Heart left ventricle (tissue), 16 donors: ENCODE data around the gene ARF6. TPM values are rescaled to one million over a fixed set of nuclear protein-coding genes. Genes with fewer than 3 reads are reported as not detected.

Experiments
- ATAC-seq, 4 donors: fragments of 200-7000 bp; cut with Tn5 transposase; one replicate each; pipeline ENCODE4 v1.9.1; 2020 to 2022; ENCODE audit warnings: moderate library complexity in 4 of 4, mild to moderate bottlenecking in 3 of 4, moderate number of reproducible peaks in 1 of 4
- DNase-seq, 5 donors: peaks; one replicate each; pipeline ENCODE4 v3.0.0-alpha.2; 2020
- H3K27ac ChIP-seq, 12 donors: fragments of 200-600 bp; sonication (generic) in 4 of 12; one replicate each; pipeline versions ENCODE4 v1.5.0 to v1.8.0; 2016 to 2022; ENCODE audit warnings: mild to moderate bottlenecking in 2 of 12
- H3K27me3 ChIP-seq, 9 donors: fragments of 200-600 bp; sonication (generic) in 2 of 9; one replicate each; pipeline versions ENCODE4 v1.5.1 to v1.8.0; 2016 to 2022; ENCODE audit warnings: mild to moderate bottlenecking in 3 of 9
- H3K36me3 ChIP-seq, 9 donors: fragments of 200-600 bp; sonication (generic) in 2 of 9; one replicate each; pipeline versions ENCODE4 v1.5.0 to v1.8.0; 2018 to 2022; ENCODE audit warnings: mild to moderate bottlenecking in 2 of 9
- H3K4me1 ChIP-seq, 12 donors: fragments of 200-600 bp; sonication (generic) in 4 of 12; one replicate each; pipeline versions ENCODE4 v1.5.0 to v1.8.0; 2016 to 2022; ENCODE audit warnings: mild to moderate bottlenecking in 3 of 12
- H3K4me3 ChIP-seq, 12 donors: fragments of 200-600 bp; sonication (generic) in 4 of 12; one replicate each; pipeline versions ENCODE4 v1.5.0 to v1.8.0; 2017 to 2022; ENCODE audit warnings: mild to moderate bottlenecking in 9 of 12, moderate library complexity in 4 of 12
- H3K9me3 ChIP-seq, 12 donors: fragments of 200-600 bp; sonication (generic) in 4 of 12; one replicate each; pipeline versions ENCODE4 v1.5.0 to v1.8.0; 2016 to 2022; ENCODE audit warnings: mild to moderate bottlenecking in 1 of 12
- POLR2A ChIP-seq, 2 donors: fragments of 450-650 bp; IDR thresholded peaks; one replicate each; pipeline ENCODE4 v1.6.1; 2017; ENCODE audit warnings: antibody characterized with exemption in 2 of 2, mild to moderate bottlenecking in 2 of 2, moderate library complexity in 2 of 2
- WGBS, 4 donors: extraction: QIAGEN DNeasy Blood & Tissue Kit in 2 of 4; methylation state at CpG; one replicate each; pipeline versions ENCODE4 v1.1.5 to v1.1.7; 2013 to 2018; 5-methylcytosine and 5-hydroxymethylcytosine counted together
- intact Hi-C, 10 donors: fragments of 100-400 bp; cut with DNase I; formaldehyde crosslinking; loops; one replicate each; pipeline versions ENCODE4 v1.11.1 to v1.14.2; 2022
- polyA plus RNA-seq, 2 donors: library from polyadenylated mRNA; stranded (reverse); fragments of 200-250 nt; gene quantifications; one replicate each; pipeline ENCODE4 v1.2.3, GENCODE V29; 2013
- total RNA-seq, 9 donors: library from RNA; depleted of rRNA in 2 of 9; stranded (reverse); fragments of >200 nt in 2 of 9; fragmentation: NEBNext Ultra II Directional in 3 of 9; extraction: Animal tissue kit (Norgen Biotek cat#: 25700) in 3 of 9; gene quantifications; one replicate each; pipeline versions ENCODE4 v1.1.0 to v1.2.4, GENCODE V29; 2016 to 2023
- TF ChIP-seq, protein P1 (sequence below), 12 donors: fragments of 200-600 bp; sonication (generic) in 4 of 12; IDR thresholded peaks; one replicate each; pipeline versions ENCODE4 v1.5.0 to v1.8.0; 2018 to 2022; ENCODE audit warnings: antibody characterized with exemption in 12 of 12, mild to moderate bottlenecking in 5 of 12
- donor health status: ischemic (EF 13 %, LVEDD 7.1; RV severe dilation, severe dysfunction).
- donor health status: healthy with polysubstance abuse.
- donor health status: DM: no; HTN: yes; CAD: no.
- donor health status: DM: no; HTN: no; CAD: no.
- donor health status: ischemic (EF 25% LVEDD 6.9; RV normal size, moderate dysfunction).
- donor health status: ischemic (EF 25% LVEDD 5.7; RV mildly dilated, moderate dysfunction).
- donor health status: healthy.
- donor health status: DM: yes; HTN: yes; CAD: no.
- donor health status: ischemic (EF 35%, LVEDD 5.7; RV mildly dilated, moderate dysfunction).
- donor health status: nonischemic (EF 11% LVEDD 7.7; RV severe dilation, severe dysfunction).
- donor health status: DM: yes; HTN: yes; CAD: no.
- donor health status: PGD.
- donor health status: ischemic (EF 29% LVEDD 5.4; RV normal size, mild dysfunction).
- donor health status: nonischemic (EF 23%, LVEDD 6.1; RV moderate dilation, normal function).

Gene ARF6
- total and polyA plus RNA-seq, 11 donors: 12.0 to 49.3 (median 27.4) TPM

DNA sequence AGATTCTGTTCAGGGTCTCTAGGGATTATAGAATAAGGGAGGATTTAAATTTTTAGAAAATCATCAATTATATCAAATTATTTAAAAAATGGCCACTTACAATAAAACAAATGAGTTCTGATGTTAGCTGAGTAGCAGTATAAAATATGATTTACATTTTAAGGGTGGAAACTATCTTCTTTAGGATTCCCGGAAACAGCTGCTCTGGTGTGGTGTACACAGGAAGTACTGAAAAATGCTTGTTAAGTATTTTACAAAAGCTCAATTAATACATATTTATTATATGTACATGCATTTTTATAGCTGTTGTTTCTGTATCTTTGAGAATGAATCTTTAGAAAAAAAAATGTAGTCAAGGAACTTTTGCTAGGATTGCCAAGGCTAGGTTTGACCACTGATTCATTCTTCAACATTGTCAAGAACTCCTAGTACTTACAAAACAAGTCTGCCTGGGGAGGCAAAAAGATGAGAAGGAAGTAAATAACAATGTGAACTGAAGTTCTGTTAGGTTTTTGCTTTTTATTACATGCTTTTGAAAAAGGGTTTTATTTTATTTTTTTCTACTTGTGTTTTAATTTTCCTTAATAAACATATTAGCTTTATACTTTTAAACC, 48.0 kb downstream of the ARF6 start:
- no peak for DNase-seq
- TF ChIP-seq, protein P1, sequence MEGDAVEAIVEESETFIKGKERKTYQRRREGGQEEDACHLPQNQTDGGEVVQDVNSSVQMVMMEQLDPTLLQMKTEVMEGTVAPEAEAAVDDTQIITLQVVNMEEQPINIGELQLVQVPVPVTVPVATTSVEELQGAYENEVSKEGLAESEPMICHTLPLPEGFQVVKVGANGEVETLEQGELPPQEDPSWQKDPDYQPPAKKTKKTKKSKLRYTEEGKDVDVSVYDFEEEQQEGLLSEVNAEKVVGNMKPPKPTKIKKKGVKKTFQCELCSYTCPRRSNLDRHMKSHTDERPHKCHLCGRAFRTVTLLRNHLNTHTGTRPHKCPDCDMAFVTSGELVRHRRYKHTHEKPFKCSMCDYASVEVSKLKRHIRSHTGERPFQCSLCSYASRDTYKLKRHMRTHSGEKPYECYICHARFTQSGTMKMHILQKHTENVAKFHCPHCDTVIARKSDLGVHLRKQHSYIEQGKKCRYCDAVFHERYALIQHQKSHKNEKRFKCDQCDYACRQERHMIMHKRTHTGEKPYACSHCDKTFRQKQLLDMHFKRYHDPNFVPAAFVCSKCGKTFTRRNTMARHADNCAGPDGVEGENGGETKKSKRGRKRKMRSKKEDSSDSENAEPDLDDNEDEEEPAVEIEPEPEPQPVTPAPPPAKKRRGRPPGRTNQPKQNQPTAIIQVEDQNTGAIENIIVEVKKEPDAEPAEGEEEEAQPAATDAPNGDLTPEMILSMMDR (IDR thresholded peaks at IDR 0.05): no peak
- TF ChIP-seq POLR2A (IDR thresholded peaks at IDR 0.05): no peak
- Histone ChIP-seq H3K9me3 (no peaks in the 10 kb centered on the region), H3K4me3 (no peak overlapping the region), H3K27me3 (no peaks in the 10 kb centered on the region), H3K27ac (peak overlapping the region in 3 of 12 donors; percentile 14 to 87 (median 23)), H3K4me1 (peaks cover 0 to 32% (median 7%) of the 10 kb centered on the region in 12 donors), H3K36me3 (no peaks in the 10 kb centered on the region)
- no peak for ATAC-seq
- intact Hi-C loops: no loop called here
- 44 to 56% (median 51%) methylated on average over 1 of the region's 1 CpG for WGBS, 4 donors

DNA sequence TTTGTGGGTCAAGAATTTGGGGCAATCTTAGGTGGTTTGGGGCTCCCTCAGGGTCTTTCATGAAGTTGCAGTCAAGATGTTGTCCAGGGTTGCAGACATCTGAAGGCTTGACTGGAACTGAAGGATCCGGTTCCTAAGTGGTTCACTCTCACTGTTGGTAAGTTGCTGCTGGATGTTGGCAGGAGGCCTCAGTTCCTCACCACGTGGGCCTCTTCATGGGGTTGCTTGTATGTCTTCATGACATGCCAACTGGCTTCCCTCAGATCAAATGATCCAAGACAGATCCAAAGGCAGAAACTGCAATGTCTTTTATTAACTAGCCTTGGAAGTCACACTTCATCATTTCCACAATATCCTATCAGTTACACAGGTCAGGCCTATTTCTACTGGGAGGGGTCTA, 49.2 kb downstream of the ARF6 start:
- ATAC-seq (no peak), DNase-seq (no peak)
- peak overlapping the region in 1 of 12 donors; percentile 87 for H3K27ac ChIP-seq
- 75 to 90% (median 81%) methylated on average over 2 of the region's 2 CpGs for WGBS, 4 donors
- H3K4me3 ChIP-seq: no peak overlapping the region
- intact Hi-C loops: no loop called here
- no peaks in the 10 kb centered on the region for H3K27me3 ChIP-seq
- H3K36me3 ChIP-seq: no peaks in the 10 kb centered on the region
- no peaks in the 10 kb centered on the region for H3K9me3 ChIP-seq
- no peak for TF ChIP-seq POLR2A (IDR thresholded peaks at IDR 0.05)
- TF ChIP-seq, protein P1 (IDR thresholded peaks at IDR 0.05): no peak
- peaks cover 0 to 43% (median 15%) of the 10 kb centered on the region in 12 donors for H3K4me1 ChIP-seq

DNA sequence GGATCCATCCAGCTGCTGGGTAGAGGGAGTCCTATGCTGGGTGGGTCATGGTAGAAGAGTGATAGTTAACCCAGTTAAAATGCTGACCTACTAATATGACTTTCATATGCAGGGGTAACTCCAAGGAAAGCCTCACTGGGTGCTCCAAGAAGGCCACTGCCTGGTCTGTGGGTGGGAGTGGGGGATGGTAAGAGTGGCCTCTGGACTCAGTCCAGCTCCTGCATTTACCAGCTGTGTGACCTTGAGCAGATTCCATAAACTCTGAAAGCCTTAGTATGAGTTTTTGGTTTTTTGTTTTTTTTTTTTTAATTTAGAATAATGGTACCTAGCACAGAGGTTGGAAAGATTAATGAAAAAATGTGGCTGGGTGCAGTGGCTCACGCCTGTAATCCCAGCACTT, 51.6 kb downstream of the ARF6 start:
- ATAC-seq (no peak), DNase-seq (no peak)
- no peaks in the 10 kb centered on the region for H3K36me3 ChIP-seq
- no peaks in the 10 kb centered on the region for H3K9me3 ChIP-seq
- no peak overlapping the region for H3K27ac ChIP-seq
- WGBS, 4 donors: 92 to 100% (median 95%) methylated on average over 1 of the region's 1 CpG
- intact Hi-C loops: no loop called here
- no peak for TF ChIP-seq POLR2A (IDR thresholded peaks at IDR 0.05)
- TF ChIP-seq, protein P1 (IDR thresholded peaks at IDR 0.05): no peak
- no peak overlapping the region for H3K4me3 ChIP-seq
- H3K4me1 ChIP-seq: peaks cover 0 to 45% (median 16%) of the 10 kb centered on the region in 12 donors
- no peaks in the 10 kb centered on the region for H3K27me3 ChIP-seq

DNA sequence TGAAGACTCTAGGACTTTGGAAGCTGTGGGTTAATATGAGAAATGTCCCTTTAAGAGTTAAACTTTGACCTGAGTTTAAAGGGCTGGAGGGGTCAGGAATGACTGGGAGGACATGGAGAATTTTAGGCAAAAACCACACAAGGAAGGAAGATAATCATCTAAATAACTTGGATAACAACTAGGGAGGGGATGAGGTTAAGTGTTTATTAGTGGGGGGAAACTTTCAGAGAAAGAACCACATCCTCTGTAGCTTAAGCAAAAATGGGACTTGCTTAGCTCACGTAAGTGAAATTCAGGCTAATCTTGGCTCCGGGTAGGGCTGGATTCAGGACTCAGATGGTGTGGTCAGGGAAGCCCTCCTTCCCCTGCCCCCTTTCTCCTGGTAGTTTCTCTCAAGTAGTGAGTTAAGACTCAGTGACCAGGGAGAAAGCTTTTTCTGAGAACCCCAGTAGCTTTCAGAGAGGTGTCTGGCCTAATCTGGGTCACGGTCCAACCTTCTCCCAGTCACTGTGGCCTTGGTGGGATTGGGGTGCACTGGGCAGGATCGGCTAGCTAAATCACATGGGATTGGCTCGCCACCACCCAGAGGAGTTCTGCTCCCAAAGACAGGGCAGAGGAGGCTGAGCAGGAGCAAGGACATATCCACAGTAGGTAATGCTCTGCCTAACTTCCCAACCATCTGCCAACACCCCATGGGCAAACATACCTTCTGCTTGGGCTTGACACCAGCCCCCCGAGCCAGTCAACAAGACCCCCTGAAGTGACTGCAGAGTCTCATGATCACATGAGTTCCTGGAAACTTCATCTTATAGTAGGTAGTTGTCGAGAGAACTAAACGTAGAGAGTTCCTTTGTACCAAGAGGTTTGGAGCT, 52.8 kb downstream of the ARF6 start:
- peak overlapping the region in 8 of 12 donors; percentile 33 to 73 (median 47) for H3K27ac ChIP-seq
- no peaks in the 10 kb centered on the region for H3K36me3 ChIP-seq
- no peak overlapping the region for H3K4me3 ChIP-seq
- peaks cover 0 to 41% (median 15%) of the 10 kb centered on the region in 12 donors for H3K4me1 ChIP-seq
- ATAC-seq (no peak), DNase-seq (no peak)
- intact Hi-C loops: loop anchor here in 1 of 10 donors (5.0 kb wide), 1 partner anchor 48 kb away; no protein-coding TSS in a partner anchor
- H3K27me3 ChIP-seq: no peaks in the 10 kb centered on the region
- WGBS, 4 donors: 79 to 86% (median 86%) methylated on average over 5 to 8 of the region's 8 CpGs
- H3K9me3 ChIP-seq: no peaks in the 10 kb centered on the region
- no peak for TF ChIP-seq POLR2A (IDR thresholded peaks at IDR 0.05)

Other genes starting within 250 kb of the ARF6 start
- gene POLE2, start 204.9 kb upstream of the ARF6 start, total RNA-seq: 1 to 10 TPM in 4 of 9 donors, under 1 TPM in 4, not detected in 1; 0.25 to 3.4 (median 0.91) TPM
- 1 to 10 TPM in 1 of 2 donors, under 1 TPM in 1; 0.88 to 1.2 TPM for gene POLE2, start 204.9 kb upstream of the ARF6 start, polyA plus RNA-seq
- gene KLHDC1, start 200.0 kb upstream of the ARF6 start, total RNA-seq: 1 to 10 TPM; 3.0 to 9.8 (median 7.4) TPM
- 1 to 10 TPM; 1.1 to 3.7 TPM for gene KLHDC1, start 200.0 kb upstream of the ARF6 start, polyA plus RNA-seq
- gene KLHDC2, start 124.9 kb upstream of the ARF6 start, total RNA-seq: 10 to 100 TPM; 68.2 to 93.6 (median 85.9) TPM
- 10 to 100 TPM; 40.7 to 48.9 TPM for gene KLHDC2, start 124.9 kb upstream of the ARF6 start, polyA plus RNA-seq
- 10 to 100 TPM; 26.7 to 69.7 (median 52.8) TPM for gene NEMF, start 40.3 kb upstream of the ARF6 start, total RNA-seq
- 10 to 100 TPM; 30.5 to 33.3 TPM for gene NEMF, start 40.3 kb upstream of the ARF6 start, polyA plus RNA-seq
- 1 to 10 TPM in 8 of 9 donors, under 1 TPM in 1; 0.95 to 4.9 (median 2.9) TPM for gene VCPKMT, start 223.5 kb downstream of the ARF6 start, total RNA-seq
- gene VCPKMT, start 223.5 kb downstream of the ARF6 start, polyA plus RNA-seq: 1 to 10 TPM; 4.1 to 7.1 TPM